WTC11 (cell line): ENCODE data around the gene COMMD8. TPM values are rescaled to one million over a fixed set of nuclear protein-coding genes. Genes with fewer than 3 reads are reported as not detected.

Source experiments
- ATAC-seq: fragments of 200-7000 bp; cut with Tn5 transposase; 2 replicates; pipeline ENCODE4 v1.10.0; 2021; ENCODE audit warnings: mild to moderate bottlenecking, moderate library complexity
- CTCF ChIA-PET: fragments of 300-600 bp; sonication (Branson Sonifier 250); formaldehyde crosslinking; loops from one replicate; lab custom pipeline; 2021; ENCODE audit warnings: antibody characterized with exemption; lab: Charles Lee
- POLR2A ChIA-PET: fragments of 350-600 bp; sonication (Branson Sonifier 250); formaldehyde crosslinking; loops from one replicate; lab custom pipeline; 2021; ENCODE audit warnings: antibody characterized with exemption; lab: Charles Lee
- DNase-seq: peaks from one replicate; pipeline ENCODE4 v3.0.0; 2021; ENCODE audit warnings: low spot score
- H3K27ac Mint-ChIP-seq: 2 replicates; pipeline ENCODE4 v1.8.0; 2021; ENCODE audit warnings: mixed read lengths
- H3K27me3 Mint-ChIP-seq: 2 replicates; pipeline ENCODE4 v1.8.0; 2021; ENCODE audit warnings: low read depth, mild to moderate bottlenecking, moderate library complexity, mixed read lengths
- H3K36me3 Mint-ChIP-seq: 2 replicates; pipeline ENCODE4 v1.8.0; 2021; ENCODE audit warnings: mixed read lengths
- H3K4me1 Mint-ChIP-seq: 2 replicates; pipeline ENCODE4 v1.8.0; 2022; ENCODE audit warnings: mixed read lengths
- H3K4me3 Mint-ChIP-seq: 2 replicates; pipeline ENCODE4 v1.8.0; 2021; ENCODE audit warnings: mild to moderate bottlenecking, moderate library complexity, mixed read lengths
- H3K9me3 Mint-ChIP-seq: 2 replicates; pipeline ENCODE4 v1.8.0; 2021; ENCODE audit warnings: mixed read lengths
- CREM ChIP-seq: sonication (generic); formaldehyde crosslinking; IDR thresholded peaks from 2 replicates; pipeline ENCODE4 v1.8.1; 2022; ENCODE audit warnings: mild to moderate bottlenecking, missing genetic modification reagents, moderate library complexity
- CTCF ChIP-seq: fragments of 200-600 bp; IDR thresholded peaks from 2 replicates; pipeline ENCODE4 v1.8.0; 2022; ENCODE audit warnings: antibody characterized with exemption
- FOXP4 ChIP-seq: sonication (generic); formaldehyde crosslinking; IDR thresholded peaks from 2 replicates; pipeline ENCODE4 v1.8.0; 2022; ENCODE audit warnings: mild to moderate bottlenecking, missing genetic modification reagents
- GTF2I ChIP-seq: fragments of 250-450 bp; sonication (Bioruptor Pico); conservative IDR thresholded peaks from 2 replicates; pipeline ENCODE4 v1.4.0; 2021; ENCODE audit warnings: mild to moderate bottlenecking
- NFATC4 ChIP-seq: fragments of 250-450 bp; sonication (Bioruptor Pico); IDR thresholded peaks from 2 replicates; pipeline ENCODE4 v1.9.0; 2021; ENCODE audit warnings: mild to moderate bottlenecking
- SMAD3 ChIP-seq: sonication (generic); formaldehyde crosslinking; IDR thresholded peaks from 2 replicates; pipeline ENCODE4 v1.8.0; 2022; ENCODE audit warnings: missing genetic modification reagents, mild to moderate bottlenecking, borderline replicate concordance
- TEAD1 ChIP-seq: sonication (generic); formaldehyde crosslinking; IDR thresholded peaks from 2 replicates; pipeline ENCODE4 v1.8.0; 2022; ENCODE audit warnings: mild to moderate bottlenecking, missing genetic modification reagents
- ZMAT4 ChIP-seq: fragments of 250-450 bp; sonication (Bioruptor Pico); IDR thresholded peaks from 2 replicates; pipeline ENCODE4 v1.9.0; 2021; ENCODE audit warnings: mild to moderate bottlenecking
- ZNF317 ChIP-seq: sonication (generic); formaldehyde crosslinking; IDR thresholded peaks from 2 replicates; pipeline ENCODE4 v1.8.1; 2023; ENCODE audit warnings: low read depth, mild to moderate bottlenecking, moderate library complexity, missing genetic modification reagents, borderline replicate concordance
- ZNF396 ChIP-seq: fragments of 250-450 bp; sonication (Bioruptor Pico); IDR thresholded peaks from 2 replicates; pipeline ENCODE4 v1.8.0; 2021; ENCODE audit warnings: mild to moderate bottlenecking, moderate library complexity, borderline replicate concordance
- total RNA-seq: library from RNA; stranded (reverse); gene quantifications from 3 replicates; pipeline ENCODE4 v1.2.3, GENCODE V29; 2021
- TF ChIP-seq, protein P1 (sequence below): fragments of 250-450 bp; sonication (Bioruptor Pico); IDR thresholded peaks from 2 replicates; pipeline ENCODE4 v1.9.0; 2021; ENCODE audit warnings: mild to moderate bottlenecking, borderline replicate concordance
- TF ChIP-seq, protein P2 (sequence below): fragments of 250-450 bp; sonication (Bioruptor Pico); conservative IDR thresholded peaks from 2 replicates; pipeline ENCODE4 v1.9.0; 2021; ENCODE audit warnings: mild to moderate bottlenecking
- TF ChIP-seq, protein P3 (sequence below): fragments of 250-450 bp; sonication (Bioruptor Pico); IDR thresholded peaks from 2 replicates; pipeline ENCODE4 v1.9.0; 2021; ENCODE audit warnings: mild to moderate bottlenecking
- TF ChIP-seq, protein P4 (sequence below): sonication (generic); formaldehyde crosslinking; IDR thresholded peaks from 2 replicates; pipeline ENCODE4 v1.8.1; 2023; ENCODE audit warnings: mild to moderate bottlenecking, missing genetic modification reagents, moderate library complexity

Gene COMMD8
- total RNA-seq, 1 experiment from 2014 or later, result 8.1 TPM

DNA sequence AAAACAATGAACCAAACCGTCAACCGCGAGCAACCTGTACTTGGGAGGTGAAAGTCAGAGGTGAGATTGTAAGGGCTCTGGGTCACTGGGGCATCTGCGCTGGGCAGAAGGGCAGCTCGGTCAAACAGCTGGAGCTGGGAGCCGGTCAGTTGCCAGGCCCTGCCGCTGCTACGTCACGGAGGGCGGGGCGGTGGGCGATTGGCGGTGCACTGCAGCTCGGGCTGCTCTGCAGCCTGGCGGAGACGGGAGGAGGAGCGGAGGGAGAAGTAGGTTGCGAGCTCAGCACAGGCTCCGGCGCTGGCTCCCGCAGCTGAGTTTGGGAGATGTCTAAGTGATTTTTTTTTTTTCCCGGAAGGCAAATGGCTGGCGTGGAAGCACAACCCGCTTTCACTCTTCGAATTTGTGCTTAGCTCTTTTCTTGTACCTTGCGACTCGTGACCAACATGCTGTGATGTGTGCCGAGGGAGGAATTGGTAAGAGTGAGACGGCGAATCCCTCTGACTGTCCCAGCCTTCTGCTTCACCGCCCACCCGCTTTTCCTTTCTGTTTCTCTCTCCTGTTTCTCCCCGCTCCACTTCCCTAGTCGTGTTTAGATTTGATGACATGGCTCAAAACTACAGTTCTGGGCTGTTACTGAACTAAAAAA, 21.7 kb upstream of the COMMD8 start, which contains the start of gene ATP10D (continued):
- TF ChIP-seq, protein P1, sequence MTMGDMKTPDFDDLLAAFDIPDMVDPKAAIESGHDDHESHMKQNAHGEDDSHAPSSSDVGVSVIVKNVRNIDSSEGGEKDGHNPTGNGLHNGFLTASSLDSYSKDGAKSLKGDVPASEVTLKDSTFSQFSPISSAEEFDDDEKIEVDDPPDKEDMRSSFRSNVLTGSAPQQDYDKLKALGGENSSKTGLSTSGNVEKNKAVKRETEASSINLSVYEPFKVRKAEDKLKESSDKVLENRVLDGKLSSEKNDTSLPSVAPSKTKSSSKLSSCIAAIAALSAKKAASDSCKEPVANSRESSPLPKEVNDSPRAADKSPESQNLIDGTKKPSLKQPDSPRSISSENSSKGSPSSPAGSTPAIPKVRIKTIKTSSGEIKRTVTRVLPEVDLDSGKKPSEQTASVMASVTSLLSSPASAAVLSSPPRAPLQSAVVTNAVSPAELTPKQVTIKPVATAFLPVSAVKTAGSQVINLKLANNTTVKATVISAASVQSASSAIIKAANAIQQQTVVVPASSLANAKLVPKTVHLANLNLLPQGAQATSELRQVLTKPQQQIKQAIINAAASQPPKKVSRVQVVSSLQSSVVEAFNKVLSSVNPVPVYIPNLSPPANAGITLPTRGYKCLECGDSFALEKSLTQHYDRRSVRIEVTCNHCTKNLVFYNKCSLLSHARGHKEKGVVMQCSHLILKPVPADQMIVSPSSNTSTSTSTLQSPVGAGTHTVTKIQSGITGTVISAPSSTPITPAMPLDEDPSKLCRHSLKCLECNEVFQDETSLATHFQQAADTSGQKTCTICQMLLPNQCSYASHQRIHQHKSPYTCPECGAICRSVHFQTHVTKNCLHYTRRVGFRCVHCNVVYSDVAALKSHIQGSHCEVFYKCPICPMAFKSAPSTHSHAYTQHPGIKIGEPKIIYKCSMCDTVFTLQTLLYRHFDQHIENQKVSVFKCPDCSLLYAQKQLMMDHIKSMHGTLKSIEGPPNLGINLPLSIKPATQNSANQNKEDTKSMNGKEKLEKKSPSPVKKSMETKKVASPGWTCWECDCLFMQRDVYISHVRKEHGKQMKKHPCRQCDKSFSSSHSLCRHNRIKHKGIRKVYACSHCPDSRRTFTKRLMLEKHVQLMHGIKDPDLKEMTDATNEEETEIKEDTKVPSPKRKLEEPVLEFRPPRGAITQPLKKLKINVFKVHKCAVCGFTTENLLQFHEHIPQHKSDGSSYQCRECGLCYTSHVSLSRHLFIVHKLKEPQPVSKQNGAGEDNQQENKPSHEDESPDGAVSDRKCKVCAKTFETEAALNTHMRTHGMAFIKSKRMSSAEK (CRISPR knock-in tag), result no peak
- TF ChIP-seq ZNF396 (CRISPR knock-in tag), result no peak
- peak; percentile 78; the same call in 1 of the 2 replicates for TF ChIP-seq CREM (CRISPR knock-in tag)
- TF ChIP-seq, protein P2, sequence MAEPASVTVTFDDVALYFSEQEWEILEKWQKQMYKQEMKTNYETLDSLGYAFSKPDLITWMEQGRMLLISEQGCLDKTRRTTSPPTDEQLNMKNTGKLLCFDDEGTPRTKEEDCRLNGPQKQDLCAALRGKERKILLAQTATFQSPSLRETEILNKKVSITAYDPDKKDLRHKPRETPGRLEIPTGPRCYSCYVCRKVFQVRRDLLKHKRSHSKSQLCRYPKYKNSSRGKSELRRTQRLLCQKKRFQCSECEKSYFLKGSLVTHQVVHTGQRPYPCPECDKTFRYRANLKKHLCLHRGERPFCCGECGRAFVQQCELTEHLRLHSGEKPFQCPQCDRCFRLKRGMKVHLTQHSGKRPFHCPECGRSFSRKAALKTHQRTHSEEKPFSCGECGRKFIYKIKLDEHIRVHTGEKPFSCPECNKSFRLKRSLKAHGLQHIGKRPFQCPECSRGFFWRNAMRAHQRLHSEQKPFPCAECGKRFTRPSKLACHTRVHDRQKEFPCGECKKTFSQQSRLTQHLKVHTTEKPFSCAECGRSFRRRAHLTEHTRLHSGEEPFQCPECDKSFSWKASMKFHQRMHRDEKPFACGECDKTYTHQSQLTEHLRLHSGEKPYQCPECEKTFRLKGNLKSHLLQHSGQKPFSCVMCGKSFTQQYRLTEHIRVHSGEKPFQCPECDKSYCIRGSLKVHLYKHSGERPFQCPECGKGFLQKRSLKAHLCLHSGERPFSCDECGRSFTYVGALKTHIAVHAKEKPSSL (CRISPR knock-in tag), result no peak
- TF ChIP-seq, protein P3, sequence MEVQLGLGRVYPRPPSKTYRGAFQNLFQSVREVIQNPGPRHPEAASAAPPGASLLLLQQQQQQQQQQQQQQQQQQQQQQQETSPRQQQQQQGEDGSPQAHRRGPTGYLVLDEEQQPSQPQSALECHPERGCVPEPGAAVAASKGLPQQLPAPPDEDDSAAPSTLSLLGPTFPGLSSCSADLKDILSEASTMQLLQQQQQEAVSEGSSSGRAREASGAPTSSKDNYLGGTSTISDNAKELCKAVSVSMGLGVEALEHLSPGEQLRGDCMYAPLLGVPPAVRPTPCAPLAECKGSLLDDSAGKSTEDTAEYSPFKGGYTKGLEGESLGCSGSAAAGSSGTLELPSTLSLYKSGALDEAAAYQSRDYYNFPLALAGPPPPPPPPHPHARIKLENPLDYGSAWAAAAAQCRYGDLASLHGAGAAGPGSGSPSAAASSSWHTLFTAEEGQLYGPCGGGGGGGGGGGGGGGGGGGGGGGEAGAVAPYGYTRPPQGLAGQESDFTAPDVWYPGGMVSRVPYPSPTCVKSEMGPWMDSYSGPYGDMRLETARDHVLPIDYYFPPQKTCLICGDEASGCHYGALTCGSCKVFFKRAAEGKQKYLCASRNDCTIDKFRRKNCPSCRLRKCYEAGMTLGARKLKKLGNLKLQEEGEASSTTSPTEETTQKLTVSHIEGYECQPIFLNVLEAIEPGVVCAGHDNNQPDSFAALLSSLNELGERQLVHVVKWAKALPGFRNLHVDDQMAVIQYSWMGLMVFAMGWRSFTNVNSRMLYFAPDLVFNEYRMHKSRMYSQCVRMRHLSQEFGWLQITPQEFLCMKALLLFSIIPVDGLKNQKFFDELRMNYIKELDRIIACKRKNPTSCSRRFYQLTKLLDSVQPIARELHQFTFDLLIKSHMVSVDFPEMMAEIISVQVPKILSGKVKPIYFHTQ (CRISPR knock-in tag), result no peak

DNA sequence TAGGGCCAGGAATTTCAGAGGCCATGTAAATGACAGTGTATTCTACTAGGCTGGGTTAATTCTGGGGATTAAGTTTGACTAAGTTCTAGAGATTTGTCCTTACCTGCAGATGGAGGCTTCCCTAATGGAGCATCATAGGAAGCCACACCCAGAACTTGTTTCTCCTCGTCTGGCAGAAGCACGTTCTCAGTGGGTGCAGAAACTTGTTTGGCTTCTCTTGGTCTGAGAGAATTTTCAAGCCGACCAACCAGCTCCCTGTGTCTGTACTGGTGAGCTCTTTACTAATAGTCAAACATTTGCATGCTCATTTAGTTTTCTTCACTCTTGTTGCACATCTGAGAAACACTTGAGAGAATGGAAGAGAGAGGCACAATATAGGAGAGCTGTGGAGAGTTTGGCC, 20.7 kb upstream of the COMMD8 start:
- peaks cover 17% of the 10 kb centered on the region for H3K4me1 Mint-ChIP-seq
- DNase-seq, result no peak
- H3K27me3 Mint-ChIP-seq, result peaks cover 12% of the 10 kb centered on the region
- H3K27ac Mint-ChIP-seq, result no peak overlapping the region
- H3K36me3 Mint-ChIP-seq, result no peaks in the 10 kb centered on the region
- peaks cover 6% of the 10 kb centered on the region for H3K9me3 Mint-ChIP-seq
- peak overlapping the region; percentile 97; the same call in 1 of the 2 replicates for H3K4me3 Mint-ChIP-seq
- POLR2A ChIA-PET, result interaction anchor here (2.6 kb wide), 1 partner anchor 21 kb away, joined by 10 read pairs; the partner anchor contains the start of gene COMMD8
- CTCF ChIA-PET, result interaction anchor here (0.6 to 2.4 kb wide), 8 partner anchors 21 to 215 kb away, joined by 3 to 21 read pairs (median 4); partner anchors contain the start of gene COMMD8
- no peak for ATAC-seq
- no peak for TF ChIP-seq FOXP4
- no peak for TF ChIP-seq ZNF396 (CRISPR knock-in tag)
- no peak for TF ChIP-seq GTF2I (CRISPR knock-in tag)
- TF ChIP-seq ZMAT4 (CRISPR knock-in tag), result no peak
- no peak for TF ChIP-seq ZNF317 (CRISPR knock-in tag)
- no peak for TF ChIP-seq TEAD1
- TF ChIP-seq, protein P1 (CRISPR knock-in tag), result no peak
- no peak for TF ChIP-seq SMAD3 (CRISPR knock-in tag)
- TF ChIP-seq NFATC4 (CRISPR knock-in tag), result no peak
- TF ChIP-seq, protein P4, sequence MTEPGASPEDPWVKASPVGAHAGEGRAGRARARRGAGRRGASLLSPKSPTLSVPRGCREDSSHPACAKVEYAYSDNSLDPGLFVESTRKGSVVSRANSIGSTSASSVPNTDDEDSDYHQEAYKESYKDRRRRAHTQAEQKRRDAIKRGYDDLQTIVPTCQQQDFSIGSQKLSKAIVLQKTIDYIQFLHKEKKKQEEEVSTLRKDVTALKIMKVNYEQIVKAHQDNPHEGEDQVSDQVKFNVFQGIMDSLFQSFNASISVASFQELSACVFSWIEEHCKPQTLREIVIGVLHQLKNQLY (CRISPR knock-in tag), result no peak
- TF ChIP-seq CTCF, result no peak
